Esophagus squamous epithelium (tissue), 4 donors: ENCODE results near the gene OR1J4.

ENCODE experiments used
- CTCF ChIP-seq, 6 experiments: fragments of 450-650 bp in 4 of 6; fragments of 200-600 bp in 2 of 6; sonication (generic) in 2 of 6; IDR thresholded peaks; one replicate each; pipeline ENCODE4 v1.5.1; 2016 to 2019; ENCODE audit warnings: antibody characterized with exemption in 6 of 6, mild to moderate bottlenecking in 4 of 6, moderate library complexity in 4 of 6
- POLR2A ChIP-seq, 4 donors: fragments of 450-650 bp; IDR thresholded peaks; one replicate each; pipeline ENCODE4 v1.6.1; 2017; ENCODE audit warnings: antibody characterized with exemption in 4 of 4, mild to moderate bottlenecking in 4 of 4, moderate library complexity in 3 of 4

- no peak for TF ChIP-seq CTCF (IDR thresholded peaks at IDR 0.05)
- TF ChIP-seq POLR2A (IDR thresholded peaks at IDR 0.05), result no peak
Observed at GRCh38 chr9:122518226-122518625, 715 bp upstream of the OR1J4 start.
